ENCODE data around the gene MAT2B.

The MAT2B gene

DNA sequence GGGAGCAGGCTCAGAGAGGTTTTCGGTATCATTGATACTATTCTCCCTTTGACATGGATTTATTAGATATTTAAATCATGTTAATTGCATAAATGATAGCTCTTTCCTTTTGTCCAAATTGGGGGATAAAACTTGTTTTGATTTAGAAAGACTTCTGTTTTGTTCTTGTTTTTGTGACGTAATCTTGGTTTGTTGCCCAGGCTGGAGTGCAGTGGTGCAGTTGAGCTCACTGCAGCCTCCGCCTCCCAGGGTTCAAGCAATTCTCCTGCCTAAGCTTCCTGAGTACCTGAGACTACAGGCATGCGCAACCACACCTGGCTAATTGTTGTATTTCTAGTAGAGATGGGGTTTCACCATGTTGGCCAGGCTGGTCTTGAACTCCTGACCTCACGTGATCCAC, 7.1 kb downstream of the MAT2B start:
- TF ChIP-seq, protein P1, sequence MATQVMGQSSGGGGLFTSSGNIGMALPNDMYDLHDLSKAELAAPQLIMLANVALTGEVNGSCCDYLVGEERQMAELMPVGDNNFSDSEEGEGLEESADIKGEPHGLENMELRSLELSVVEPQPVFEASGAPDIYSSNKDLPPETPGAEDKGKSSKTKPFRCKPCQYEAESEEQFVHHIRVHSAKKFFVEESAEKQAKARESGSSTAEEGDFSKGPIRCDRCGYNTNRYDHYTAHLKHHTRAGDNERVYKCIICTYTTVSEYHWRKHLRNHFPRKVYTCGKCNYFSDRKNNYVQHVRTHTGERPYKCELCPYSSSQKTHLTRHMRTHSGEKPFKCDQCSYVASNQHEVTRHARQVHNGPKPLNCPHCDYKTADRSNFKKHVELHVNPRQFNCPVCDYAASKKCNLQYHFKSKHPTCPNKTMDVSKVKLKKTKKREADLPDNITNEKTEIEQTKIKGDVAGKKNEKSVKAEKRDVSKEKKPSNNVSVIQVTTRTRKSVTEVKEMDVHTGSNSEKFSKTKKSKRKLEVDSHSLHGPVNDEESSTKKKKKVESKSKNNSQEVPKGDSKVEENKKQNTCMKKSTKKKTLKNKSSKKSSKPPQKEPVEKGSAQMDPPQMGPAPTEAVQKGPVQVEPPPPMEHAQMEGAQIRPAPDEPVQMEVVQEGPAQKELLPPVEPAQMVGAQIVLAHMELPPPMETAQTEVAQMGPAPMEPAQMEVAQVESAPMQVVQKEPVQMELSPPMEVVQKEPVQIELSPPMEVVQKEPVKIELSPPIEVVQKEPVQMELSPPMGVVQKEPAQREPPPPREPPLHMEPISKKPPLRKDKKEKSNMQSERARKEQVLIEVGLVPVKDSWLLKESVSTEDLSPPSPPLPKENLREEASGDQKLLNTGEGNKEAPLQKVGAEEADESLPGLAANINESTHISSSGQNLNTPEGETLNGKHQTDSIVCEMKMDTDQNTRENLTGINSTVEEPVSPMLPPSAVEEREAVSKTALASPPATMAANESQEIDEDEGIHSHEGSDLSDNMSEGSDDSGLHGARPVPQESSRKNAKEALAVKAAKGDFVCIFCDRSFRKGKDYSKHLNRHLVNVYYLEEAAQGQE (IDR thresholded peaks at IDR 0.05; ENCODE audit: insufficient read depth in 1 of 2, low read depth in 2 of 2, low read length in 2 of 2), result no peak
- no peak for TF ChIP-seq FOXP2 (optimal IDR thresholded peaks at IDR 0.05; ENCODE audit: borderline replicate concordance, extremely low read depth, extremely low read length, insufficient read depth)
- no peak for TF ChIP-seq POLR2AphosphoS5 (IDR thresholded peaks at IDR 0.05; ENCODE audit: low read depth, low read length)
- no peak for TF ChIP-seq SIN3A (IDR thresholded peaks at IDR 0.05; ENCODE audit: borderline replicate concordance, insufficient read depth, low read length)
- TF ChIP-seq TAF1 (IDR thresholded peaks at IDR 0.05; ENCODE audit: borderline replicate concordance, insufficient read depth, low read length), result no peak

DNA sequence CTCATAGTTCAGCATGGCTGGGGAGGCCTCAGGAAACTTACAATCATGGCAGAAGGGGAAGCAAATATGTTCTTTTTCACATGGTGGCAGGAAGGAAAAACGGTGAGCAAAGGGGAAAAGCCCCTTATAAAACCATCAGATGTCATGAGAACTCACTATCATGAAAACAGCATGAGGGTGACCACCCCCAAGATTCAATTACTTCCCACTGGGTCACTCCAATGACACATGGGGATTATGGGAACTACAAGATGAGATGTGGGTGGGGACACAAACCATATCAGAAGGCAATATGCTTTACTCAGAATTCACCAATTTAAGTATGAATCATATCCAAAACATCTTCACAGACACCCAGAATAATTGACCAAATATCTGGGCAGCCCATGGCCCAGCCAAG, 19.7 kb downstream of the MAT2B start:
- no peak for TF ChIP-seq SIN3A (IDR thresholded peaks at IDR 0.05; ENCODE audit: borderline replicate concordance, insufficient read depth, low read length)
- TF ChIP-seq TAF1 (IDR thresholded peaks at IDR 0.05; ENCODE audit: borderline replicate concordance, insufficient read depth, low read length), result no peak
- TF ChIP-seq POLR2AphosphoS5 (IDR thresholded peaks at IDR 0.05; ENCODE audit: low read depth, low read length), result no peak
- TF ChIP-seq, protein P1 (IDR thresholded peaks at IDR 0.05; ENCODE audit: insufficient read depth in 1 of 2, low read depth in 2 of 2, low read length in 2 of 2), result no peak
- TF ChIP-seq FOXP2 (optimal IDR thresholded peaks at IDR 0.05; ENCODE audit: borderline replicate concordance, extremely low read depth, extremely low read length, insufficient read depth), result no peak

DNA sequence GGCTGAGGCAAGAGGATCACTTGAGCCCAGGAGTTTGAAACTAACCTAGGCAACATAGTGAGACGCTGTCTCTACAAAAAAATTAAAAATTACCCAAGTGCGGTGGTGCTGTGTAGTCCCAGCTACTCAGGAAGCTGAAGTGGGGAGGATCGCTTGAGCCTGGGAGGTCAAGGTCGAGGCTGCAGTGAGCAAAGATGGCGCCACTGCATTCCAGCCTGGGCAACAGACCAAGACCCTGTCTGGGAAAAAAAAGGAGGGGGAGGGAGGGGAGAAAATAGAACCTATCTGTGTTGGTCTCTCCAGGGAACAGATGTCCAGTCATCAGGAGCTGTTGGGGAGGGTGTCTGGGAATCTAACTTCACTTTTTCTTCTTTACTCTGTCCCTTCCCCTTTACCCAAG, 24.3 kb downstream of the MAT2B start:
- TF ChIP-seq FOXP2 (optimal IDR thresholded peaks at IDR 0.05; ENCODE audit: borderline replicate concordance, extremely low read depth, extremely low read length, insufficient read depth), result no peak
- TF ChIP-seq POLR2AphosphoS5 (IDR thresholded peaks at IDR 0.05; ENCODE audit: low read depth, low read length), result no peak
- TF ChIP-seq, protein P1 (IDR thresholded peaks at IDR 0.05; ENCODE audit: insufficient read depth in 1 of 2, low read depth in 2 of 2, low read length in 2 of 2), result no peak
- TF ChIP-seq SIN3A (IDR thresholded peaks at IDR 0.05; ENCODE audit: borderline replicate concordance, insufficient read depth, low read length), result no peak
- no peak for TF ChIP-seq TAF1 (IDR thresholded peaks at IDR 0.05; ENCODE audit: borderline replicate concordance, insufficient read depth, low read length)

DNA sequence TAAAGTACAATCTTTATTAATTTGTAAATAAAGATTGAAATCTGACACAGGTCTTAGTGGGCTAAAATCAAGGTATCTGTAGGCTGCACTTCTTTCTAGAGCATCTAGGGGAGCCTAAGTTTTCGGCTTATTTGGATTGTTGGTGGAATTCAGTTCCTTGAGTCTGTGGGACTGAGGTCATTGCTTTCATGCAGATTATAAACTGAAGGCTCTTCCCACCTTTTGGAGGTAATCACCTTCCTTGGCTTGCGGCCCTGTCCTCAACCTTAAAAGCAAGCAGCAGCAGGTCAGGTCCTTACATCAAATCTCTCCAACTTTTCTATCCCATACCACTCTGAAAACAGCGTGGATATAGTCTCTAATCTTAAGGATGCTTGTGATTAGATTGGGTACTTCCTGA, 25.9 kb downstream of the MAT2B start:
- TF ChIP-seq SIN3A (IDR thresholded peaks at IDR 0.05; ENCODE audit: borderline replicate concordance, insufficient read depth, low read length), result no peak
- no peak for TF ChIP-seq FOXP2 (optimal IDR thresholded peaks at IDR 0.05; ENCODE audit: borderline replicate concordance, extremely low read depth, extremely low read length, insufficient read depth)
- TF ChIP-seq TAF1 (IDR thresholded peaks at IDR 0.05; ENCODE audit: borderline replicate concordance, insufficient read depth, low read length), result no peak
- TF ChIP-seq, protein P1 (IDR thresholded peaks at IDR 0.05; ENCODE audit: insufficient read depth in 1 of 2, low read depth in 2 of 2, low read length in 2 of 2), result no peak
- TF ChIP-seq POLR2AphosphoS5 (IDR thresholded peaks at IDR 0.05; ENCODE audit: low read depth, low read length), result no peak

Data from PFSK-1 (cell line).